ENCODE results near the gene RHEBL1. TPM values are rescaled to one million over a fixed set of nuclear protein-coding genes. Genes with fewer than 3 reads are reported as not detected.
A peak's percentile ranks its signal among the peaks of the same experiment; 100 is the strongest.

RHEBL1 gene
- total RNA-seq, 1 donor from 2014 or later: not detected

GRCh38 chr12:49019443-49020324, 50.1 kb downstream of the RHEBL1 start:
- no peak for DNase-seq (ENCODE audit: low spot score in 2 of 2)
- Histone ChIP-seq H3K36me3 (peaks cover 31 to 41% of the 10 kb centered on the region in 2 donors), H3K9me3 (no peaks in the 10 kb centered on the region), H3K4me3 (peak overlapping the region; percentile 85 to 87), H3K27me3 (no peaks in the 10 kb centered on the region), H3K27ac (peak overlapping the region; percentile 86 to 96), H3K4me1 (peaks cover 0 to 6% of the 10 kb centered on the region in 2 donors)
- peak in 1 of 3 experiments; percentile 13 for TF ChIP-seq CTCF (IDR thresholded peaks at IDR 0.05)
- intact Hi-C loops (cut with DNase I): loop anchor here (5.0 kb wide), 2 partner anchors 38 to 88 kb away; no protein-coding TSS in a partner anchor

DNA sequence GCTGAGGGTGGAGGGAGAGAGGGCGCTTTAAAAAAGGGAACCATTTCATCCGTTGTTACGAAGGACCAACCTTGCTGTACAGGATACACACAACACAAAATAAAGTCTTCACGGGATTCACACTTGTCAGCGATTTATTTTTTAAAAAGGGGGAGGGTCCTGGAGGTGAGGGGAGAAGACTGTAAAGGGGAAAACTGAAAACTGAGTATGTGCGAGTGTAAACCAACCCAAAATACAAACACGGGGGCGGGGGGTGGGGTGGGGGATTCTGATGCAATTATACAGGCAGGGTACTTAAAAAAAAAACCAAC, 50.7 kb downstream of the RHEBL1 start:
- Histone ChIP-seq H3K27me3 (no peaks in the 10 kb centered on the region), H3K27ac (peak overlapping the region; percentile 86 to 96), H3K4me3 (peak overlapping the region; percentile 85 to 87), H3K9me3 (no peaks in the 10 kb centered on the region), H3K4me1 (peaks cover 0 to 6% of the 10 kb centered on the region in 2 donors), H3K36me3 (peaks cover 27 to 35% of the 10 kb centered on the region in 2 donors)
- no peak for TF ChIP-seq CTCF (IDR thresholded peaks at IDR 0.05)
- no peak for DNase-seq (ENCODE audit: low spot score in 2 of 2)
- intact Hi-C loops (cut with DNase I): loop anchor here (5.0 kb wide), 2 partner anchors 38 to 88 kb away; no protein-coding TSS in a partner anchor

GRCh38 chr12:49018261-49019119, 51.3 kb downstream of the RHEBL1 start, which contains the start of gene PRKAG1:
TSS of gene PRKAG1 (minus strand) at chr12:49018776. CDS start at chr12:49018740, 36 bp downstream.
- peak; percentile 87 to 98 for DNase-seq (ENCODE audit: low spot score in 2 of 2)
- H3K27ac ChIP-seq: peak within 1 kb of the TSS; percentile 86 to 96
- no peaks in the 10 kb centered on the region for H3K9me3 ChIP-seq
- no peaks in the 10 kb centered on the region for H3K27me3 ChIP-seq
- peak within 1 kb of the TSS; percentile 85 to 87 for H3K4me3 ChIP-seq
- peak; percentile 5 to 56 (median 55) for TF ChIP-seq CTCF (IDR thresholded peaks at IDR 0.05)
- intact Hi-C loops (cut with DNase I): loop anchor here (1.0 to 5.0 kb wide), 3 partner anchors 39 to 89 kb away; no protein-coding TSS in a partner anchor
- peaks cover 23 to 29% of the 10 kb centered on the region in 2 donors for H3K36me3 ChIP-seq
- peaks cover 0 to 6% of the 10 kb centered on the region in 2 donors for H3K4me1 ChIP-seq

GRCh38 chr12:49017891-49018260, 51.9 kb downstream of the RHEBL1 start:
- Histone ChIP-seq H3K9me3 (no peaks in the 10 kb centered on the region), H3K27ac (peak overlapping the region; percentile 86 to 96), H3K4me1 (peaks cover 0 to 6% of the 10 kb centered on the region in 2 donors), H3K36me3 (peaks cover 18 to 24% of the 10 kb centered on the region in 2 donors), H3K4me3 (peak overlapping the region; percentile 85 to 87), H3K27me3 (no peaks in the 10 kb centered on the region)
- no peak for DNase-seq (ENCODE audit: low spot score in 2 of 2)
- TF ChIP-seq CTCF (IDR thresholded peaks at IDR 0.05): no peak
- intact Hi-C loops (cut with DNase I): loop anchor here (1.0 to 5.0 kb wide), 3 partner anchors 39 to 89 kb away; no protein-coding TSS in a partner anchor

DNA sequence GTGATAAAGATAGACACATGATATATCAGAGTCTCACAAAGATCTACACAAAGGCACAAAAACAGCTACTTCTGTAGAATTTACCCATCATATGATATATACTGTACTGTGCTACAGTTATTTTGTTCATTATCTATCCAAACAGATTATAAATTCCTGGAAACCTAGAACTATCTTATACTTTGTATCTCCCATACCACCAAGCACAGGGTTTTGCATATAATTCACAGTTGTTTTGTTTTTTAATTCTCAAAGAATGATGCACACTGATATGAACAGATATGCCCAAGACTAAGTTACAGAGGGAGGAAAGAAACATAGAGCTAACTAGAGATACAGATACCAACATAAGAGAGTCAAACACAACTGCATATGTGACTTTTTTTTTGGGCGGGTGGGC, 54.6 kb downstream of the RHEBL1 start:
- H3K36me3 ChIP-seq: peaks cover 26 to 28% of the 10 kb centered on the region in 2 donors
- H3K27ac ChIP-seq: no peak overlapping the region
- H3K9me3 ChIP-seq: no peaks in the 10 kb centered on the region
- no peak for TF ChIP-seq CTCF (IDR thresholded peaks at IDR 0.05)
- H3K27me3 ChIP-seq: no peaks in the 10 kb centered on the region
- no peak overlapping the region for H3K4me3 ChIP-seq
- intact Hi-C loops (cut with DNase I): loop anchor here (5.0 kb wide), 2 partner anchors 42 to 92 kb away; no protein-coding TSS in a partner anchor
- peaks cover 0 to 6% of the 10 kb centered on the region in 2 donors for H3K4me1 ChIP-seq
- DNase-seq (ENCODE audit: low spot score in 2 of 2): no peak
